NCI-H187 (cell line): ENCODE data around the gene MAN1C1.
A peak's percentile ranks its signal among the peaks of the same experiment; 100 is the strongest.
"Not testable (repeated sequence)": the region's sequence is repeated elsewhere in the genome, so short reads cannot be mapped to it uniquely, and the experiment has no call there.

Experiments
- DNase-seq, 2 experiments: peaks; one replicate each; lab custom pipeline; 2025; lab: John Stamatoyannopoulos, UW

Gene MAN1C1

DNA sequence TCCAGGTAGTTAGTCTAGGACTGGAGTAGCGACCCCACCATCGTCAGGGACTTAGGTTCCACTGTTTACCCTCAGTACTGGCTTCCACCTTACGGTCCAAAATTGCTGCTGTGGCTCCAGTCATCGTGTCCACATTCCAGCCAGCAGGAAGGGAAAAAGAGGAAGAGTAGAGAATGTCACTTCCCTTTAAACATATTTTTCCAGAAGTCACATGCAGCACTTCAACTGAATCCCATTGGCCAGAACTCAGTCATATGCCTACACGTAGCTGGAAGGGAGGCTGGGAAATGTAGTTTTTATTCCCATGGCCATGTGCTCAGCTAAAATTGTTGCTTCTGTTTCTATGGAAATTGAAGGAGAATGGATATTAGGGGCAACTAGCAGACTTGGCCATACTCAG is 99.3 kb downstream of the MAN1C1 start:
- no peak for DNase-seq

DNA sequence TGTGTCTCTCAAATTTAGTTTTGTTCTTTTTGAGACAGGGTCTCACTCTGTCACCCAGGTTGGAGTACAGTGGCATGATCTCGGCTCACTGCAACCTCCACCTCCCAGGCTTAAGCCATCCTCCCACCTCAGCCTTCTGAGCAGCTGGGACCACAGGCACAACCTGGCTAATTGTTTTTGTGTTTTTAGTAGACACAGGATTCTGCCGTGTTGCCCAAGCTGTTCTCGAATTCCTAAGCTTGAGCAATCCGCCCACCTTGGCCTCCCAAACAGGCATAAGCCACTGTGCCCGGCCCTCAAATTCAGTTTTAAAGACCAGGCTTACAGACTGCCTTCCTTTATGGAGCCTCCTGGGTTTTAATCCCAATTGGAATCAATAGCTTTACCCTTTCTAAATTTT is 99.7 kb downstream of the MAN1C1 start:
- DNase-seq: no peak

DNA sequence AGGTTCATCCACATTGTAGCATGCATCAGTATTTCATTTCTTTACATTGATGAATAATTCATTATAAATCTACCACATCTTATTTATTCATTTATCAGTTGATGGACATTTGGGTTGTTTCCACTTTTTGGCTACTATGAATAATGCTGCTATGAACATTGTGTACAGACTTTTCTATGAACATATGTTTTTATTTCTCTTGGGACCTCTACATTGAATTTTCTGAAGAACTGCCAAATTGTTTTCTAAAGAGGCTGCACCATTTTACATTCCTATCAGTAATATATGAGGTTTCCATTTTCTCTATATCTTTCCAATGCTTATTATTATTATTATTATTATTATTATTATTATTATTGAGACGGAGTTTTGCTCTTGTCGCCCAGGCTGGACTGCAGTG is 102.1 kb downstream of the MAN1C1 start:
- DNase-seq: no peak

DNA sequence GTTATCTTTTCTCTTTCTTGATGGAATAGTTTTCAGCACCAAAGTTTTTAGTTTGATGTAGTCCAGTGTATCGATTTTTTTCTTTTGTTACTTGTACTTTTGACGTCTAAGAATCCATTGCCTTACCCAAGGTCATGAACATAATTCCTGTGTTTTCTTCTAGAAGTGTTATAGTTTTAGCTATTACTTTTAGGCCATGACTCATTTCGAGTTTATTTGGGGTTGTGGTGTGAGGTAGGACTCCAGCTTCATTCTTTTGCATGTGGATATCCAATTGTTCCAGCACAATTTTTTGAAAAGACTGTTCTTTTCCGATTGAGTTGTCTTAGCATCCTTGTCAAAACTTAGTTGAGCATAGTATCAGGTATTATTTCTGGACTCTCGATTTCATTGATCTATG is 104.0 kb downstream of the MAN1C1 start:
- no peak for DNase-seq

DNA sequence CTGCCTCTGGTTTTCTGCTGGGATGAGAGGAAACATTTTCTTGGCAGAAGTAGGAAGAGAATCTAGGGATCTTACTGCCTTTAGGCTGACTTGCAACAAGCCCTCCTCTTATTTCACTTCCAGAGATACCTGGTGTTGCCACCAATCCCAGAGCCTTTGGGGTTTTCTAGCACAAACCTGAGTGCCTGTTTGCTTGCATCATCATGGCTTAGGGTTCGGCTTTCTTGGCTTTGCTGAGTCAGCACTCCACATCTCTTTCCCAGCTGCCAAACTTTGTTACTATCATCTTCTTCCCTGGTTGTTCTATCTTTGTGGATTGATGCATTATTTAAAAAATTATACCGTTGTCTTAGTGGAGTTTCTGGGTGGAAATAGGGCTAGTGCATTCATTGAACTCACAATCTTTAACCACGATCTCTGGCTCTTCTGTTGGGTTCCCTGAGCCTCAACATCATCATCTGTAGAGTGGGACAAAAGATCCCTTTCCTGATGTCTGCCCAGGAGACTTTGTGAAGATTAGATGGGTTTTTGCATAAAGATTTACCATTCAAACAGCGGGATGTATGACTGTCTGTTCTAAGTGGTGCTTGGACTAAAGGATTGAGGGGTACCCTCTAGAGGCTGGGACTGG is 106.8 kb downstream of the MAN1C1 start:
- DNase-seq: no peak

DNA sequence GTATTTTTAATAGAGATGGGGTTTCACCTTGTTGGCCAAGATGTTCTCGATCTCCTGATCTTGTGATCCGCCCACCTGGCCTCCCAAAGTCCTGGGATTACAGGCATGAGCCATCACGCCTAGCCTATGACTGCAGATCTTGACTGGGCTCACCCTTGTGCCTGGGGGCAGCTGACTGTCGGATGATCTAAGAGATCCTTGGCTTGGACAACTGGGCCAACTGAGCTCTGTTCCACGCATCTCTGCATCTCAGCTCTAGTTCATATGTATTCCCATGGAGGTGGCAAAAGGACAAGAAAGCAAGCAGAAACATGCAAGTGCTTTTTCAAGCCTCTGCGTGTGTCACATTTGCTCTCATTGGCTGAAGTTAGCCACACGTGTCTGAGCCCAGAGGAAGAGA is 107.6 kb downstream of the MAN1C1 start:
- no peak for DNase-seq

DNA sequence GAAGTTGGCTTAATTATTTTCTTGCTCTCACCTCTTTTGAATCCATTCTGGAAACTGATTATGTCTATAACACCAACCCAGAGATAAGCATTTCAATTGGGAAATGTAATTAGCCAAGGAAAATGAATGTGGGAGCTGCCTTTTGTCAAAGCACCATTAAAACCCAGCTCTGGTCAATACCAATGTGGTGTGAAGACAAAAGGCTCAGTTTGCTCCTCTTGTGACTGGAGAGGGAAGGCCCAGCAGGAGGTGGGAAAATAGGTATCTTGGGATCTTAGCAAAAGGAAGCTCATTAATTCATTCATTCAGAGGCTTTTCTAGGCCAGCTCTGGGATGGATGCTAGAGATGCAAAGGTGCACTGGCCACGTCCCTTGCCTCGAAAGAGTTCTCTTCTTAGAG is 108.4 kb downstream of the MAN1C1 start:
- DNase-seq: peak in 1 of 2 experiments; percentile 13

DNA sequence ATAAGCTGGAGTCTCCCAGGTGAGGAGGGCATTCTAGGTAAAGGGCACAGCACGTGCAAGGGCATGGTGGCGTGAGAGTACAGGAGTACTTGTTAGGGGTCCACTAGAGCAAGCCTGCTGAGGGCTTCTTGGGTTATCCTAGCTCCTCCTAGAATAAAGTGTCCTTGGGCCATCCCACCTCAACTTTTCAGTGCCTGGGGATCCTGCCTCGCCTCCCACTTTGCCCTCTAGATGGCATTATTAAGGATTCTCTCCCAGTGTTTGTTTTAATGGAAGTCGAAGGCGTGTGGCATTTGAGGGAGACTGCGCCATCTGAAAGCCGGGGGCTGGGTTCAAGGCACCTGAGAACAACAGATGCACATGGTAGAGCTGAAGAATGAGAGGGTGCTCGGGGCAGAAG is 108.9 kb downstream of the MAN1C1 start:
- DNase-seq: no peak

DNA sequence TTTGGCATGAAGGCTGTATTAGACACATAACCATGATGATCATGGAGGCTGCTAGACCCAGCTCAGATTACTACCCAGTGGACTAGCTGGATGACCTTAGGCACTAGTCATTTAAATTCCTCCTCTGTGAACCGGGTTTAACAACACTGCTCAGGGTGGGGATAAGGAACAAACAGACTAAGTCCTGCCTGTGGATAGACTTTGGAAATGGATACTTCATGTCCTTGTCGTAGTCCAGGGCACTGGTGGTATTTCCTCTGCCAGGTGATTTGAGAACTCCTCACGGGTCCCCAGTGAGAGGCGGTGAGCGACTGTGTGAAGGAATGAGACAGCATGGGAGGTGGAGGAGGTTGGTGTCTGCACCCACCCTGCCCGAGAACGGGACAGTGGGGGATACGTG is 110.5 kb downstream of the MAN1C1 start:
- DNase-seq: no peak

DNA sequence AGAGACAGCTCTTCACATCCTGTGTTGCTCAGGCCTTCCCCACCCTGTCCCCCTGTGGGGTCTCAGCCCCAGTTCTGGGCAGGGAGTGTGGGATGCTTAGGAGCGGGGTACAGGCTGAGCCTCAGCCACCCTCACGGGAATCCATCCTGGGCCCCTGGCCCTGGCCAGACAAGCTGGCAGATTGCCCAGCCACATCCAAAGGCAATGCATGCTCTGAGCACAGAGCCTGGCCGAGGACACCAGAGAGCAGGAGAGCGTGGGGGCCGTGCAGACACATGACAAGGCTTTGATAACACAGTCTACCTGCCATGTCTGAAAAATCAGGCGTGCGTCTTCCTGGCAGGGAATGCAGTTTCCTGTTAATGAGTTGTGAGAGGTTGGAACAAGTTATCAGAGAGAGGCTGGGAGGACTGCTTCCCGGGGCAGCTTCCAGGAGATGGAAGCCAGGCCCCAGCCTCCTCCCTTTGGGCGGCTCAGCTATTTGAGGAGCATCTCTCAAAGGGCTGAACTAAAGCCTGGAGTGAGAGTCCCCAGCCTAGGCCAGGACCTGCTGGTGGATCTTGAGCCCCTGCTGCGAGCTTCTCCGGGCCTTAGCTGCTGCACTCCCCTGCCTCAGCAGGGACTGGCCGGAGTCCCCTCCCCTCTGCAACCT is 111.2 kb downstream of the MAN1C1 start:
- no peak for DNase-seq

DNA sequence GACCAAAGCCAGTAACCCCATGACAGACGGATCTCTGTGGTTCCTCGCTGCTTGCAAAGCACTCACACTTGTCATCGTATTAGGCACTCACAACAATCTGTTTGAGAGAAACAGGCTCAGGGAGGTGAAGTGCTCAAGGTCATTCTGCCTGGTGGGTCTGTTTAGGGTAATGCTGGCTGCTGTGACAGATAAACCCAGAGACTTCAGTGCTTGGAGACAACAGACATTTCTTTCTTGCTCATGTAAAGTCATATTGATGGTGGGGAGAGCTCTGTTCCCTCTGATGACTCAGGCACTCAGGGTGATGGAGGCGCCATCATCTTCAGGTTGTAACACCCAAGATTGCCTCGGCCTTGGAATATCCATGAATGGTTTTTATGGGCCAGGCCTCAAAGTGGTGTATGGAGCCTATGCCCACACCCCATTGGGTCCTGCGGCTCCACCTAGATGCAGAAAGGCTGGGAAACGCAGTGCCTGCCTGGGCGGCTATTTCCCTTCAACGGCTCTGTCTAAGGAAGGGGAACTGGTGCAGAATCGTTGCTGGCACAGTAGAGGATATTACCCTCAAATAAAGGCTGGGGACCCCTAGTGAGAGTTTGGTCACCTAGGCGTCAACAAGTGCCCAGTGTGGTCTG is 111.8 kb downstream of the MAN1C1 start:
- DNase-seq: no peak

DNA sequence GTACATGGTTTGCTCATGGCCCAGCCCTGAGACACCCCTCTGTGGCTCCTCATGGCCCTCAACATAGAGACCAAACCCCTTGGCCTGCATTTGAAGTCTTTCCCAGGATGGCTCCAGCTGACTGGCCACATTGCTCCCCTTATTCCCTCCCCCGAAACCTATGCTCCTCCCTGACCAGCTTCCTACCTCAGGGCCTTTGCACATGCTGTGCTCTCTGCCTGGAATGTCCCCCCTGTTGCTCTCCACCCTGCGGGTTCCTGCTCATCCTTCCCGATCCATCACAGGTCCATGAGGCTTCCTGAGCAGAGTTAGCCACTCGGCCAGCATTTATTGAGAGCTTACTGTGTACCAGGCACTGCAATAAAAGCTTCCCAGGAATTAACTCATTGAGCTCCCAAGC is 112.5 kb downstream of the MAN1C1 start:
- DNase-seq: no peak

DNA sequence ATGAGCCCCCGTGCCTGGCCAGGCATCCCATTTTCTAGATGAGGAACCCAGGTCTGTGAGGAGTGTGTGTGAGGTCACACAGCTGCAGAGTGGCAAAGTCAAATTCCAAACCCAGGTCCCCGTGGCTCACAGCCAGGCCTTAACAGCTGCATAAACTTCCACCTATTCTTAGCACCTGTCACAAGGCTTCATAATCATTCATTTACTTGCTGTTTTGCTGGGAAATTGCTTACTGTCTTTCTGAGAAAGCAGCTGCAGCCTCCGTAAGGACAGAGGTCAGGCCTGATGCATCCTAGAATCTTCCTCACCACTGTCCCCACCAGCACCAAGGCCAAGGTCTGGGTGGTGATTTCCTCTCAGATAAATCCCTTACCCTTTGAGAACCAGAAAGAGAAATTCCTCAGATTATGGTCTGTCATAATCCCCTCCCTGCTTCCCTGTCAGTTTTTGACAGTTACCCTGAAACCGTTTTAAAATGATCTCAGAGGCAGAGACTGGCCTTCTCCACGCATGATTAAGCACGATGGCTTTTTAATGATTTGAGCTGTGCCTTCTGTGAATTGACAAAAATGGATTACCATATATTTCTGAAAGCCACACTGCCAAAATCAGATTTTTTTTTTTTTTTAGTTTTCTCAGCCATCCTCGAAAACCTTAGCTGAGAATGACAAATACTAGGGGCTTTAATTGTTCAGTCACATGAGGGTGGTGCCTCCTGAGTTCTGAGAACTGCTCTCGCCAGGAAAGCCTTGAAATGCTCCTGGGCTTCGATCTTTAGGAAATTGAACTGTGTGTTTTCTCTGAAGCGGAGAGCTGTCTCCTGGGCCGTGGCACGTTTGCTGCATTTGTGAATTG is 113.4 kb downstream of the MAN1C1 start:
- no peak for DNase-seq

DNA sequence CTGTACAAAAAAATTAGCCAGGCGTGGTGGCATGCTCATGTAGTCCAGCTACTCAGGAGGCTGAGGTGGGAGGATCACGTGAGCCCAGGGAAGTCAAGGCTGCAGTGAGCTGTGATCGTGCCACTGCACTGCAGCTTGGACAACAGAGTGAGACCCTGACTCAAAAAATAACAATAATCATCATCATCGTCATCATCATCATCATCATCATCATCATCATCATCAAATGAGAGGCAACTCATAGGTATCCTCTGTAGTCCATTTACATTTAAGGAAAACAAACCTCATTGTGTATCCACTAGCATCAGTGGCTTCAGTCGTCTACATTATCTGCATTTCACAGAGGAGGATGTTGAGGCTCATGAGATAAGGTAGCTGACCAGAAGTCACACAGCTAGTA is 114.6 kb downstream of the MAN1C1 start:
- no peak for DNase-seq

DNA sequence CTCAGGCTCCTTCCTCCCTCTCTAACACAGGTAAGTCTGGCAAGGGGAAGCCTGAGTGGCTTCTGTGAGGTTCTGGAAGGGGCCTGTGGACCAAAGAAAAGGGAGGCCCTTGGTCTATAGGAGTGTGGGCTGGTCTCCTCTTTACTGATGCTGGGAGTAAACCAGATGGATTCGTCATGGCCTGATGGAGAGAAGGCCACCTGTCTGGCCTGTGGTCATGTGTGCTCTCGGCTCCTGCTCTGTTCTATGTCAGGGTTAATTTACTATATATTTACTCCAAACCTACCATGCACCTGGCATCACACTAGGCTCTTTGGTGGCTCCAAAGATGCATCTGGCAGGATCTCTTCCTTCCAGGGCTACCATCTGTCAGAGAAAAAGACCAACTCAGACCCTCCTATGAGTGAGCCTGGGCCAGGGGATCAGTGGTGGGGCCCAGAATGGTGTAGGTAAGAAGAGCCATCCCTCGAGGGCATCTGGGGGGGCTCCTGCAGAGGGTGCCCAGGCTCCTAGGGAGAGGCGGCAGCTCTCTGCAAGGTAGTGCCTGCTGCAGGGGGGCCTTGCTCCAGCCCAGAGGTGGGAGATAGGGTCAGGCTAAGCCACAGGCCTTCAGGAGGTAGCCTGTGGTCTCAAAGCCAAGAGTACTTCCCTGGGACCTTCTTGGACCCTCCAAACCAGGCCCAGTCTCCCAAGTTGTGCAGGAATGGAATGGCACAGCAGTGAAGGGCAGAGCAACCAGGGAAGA is 115.2 kb downstream of the MAN1C1 start:
- DNase-seq: no peak

DNA sequence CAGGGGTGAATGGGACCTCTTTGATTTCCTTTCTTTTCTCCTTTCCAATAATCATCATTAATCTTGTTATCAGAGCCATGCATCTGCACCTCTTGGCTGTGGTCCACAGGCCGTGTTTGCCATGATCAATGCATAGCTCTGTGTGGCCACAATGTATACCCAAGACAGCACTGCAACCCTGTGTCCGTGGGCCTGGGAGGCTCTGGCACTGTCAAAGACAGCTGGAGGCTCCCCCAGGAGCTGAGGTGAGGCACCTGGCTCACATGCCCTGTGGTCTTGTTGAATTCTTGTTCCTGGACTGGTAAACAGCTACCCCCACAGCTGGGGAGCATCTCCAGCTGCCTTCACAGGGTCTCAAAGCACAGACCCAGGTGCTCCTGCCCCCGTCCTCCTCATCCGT is 116.2 kb downstream of the MAN1C1 start:
- DNase-seq: no peak

DNA sequence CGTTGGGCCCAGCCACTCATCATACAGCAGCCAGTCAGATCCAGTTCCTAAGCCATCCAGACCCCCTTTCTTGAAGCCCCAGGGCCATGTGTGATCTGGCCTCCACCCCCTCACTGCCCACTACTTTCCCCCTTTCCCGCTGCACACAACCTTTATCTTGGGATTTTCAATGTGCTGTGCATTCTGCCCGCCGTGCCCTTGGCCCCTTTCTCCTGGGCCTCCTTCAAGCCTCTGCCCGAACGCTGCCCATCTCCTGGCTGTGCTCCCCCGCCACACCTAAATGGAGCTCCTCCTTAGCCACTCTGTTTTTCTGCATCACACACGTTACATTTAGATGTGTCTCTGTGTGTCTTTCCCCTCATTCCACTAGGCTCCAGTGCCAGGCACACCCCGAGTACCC is 116.7 kb downstream of the MAN1C1 start:
- DNase-seq: no peak

DNA sequence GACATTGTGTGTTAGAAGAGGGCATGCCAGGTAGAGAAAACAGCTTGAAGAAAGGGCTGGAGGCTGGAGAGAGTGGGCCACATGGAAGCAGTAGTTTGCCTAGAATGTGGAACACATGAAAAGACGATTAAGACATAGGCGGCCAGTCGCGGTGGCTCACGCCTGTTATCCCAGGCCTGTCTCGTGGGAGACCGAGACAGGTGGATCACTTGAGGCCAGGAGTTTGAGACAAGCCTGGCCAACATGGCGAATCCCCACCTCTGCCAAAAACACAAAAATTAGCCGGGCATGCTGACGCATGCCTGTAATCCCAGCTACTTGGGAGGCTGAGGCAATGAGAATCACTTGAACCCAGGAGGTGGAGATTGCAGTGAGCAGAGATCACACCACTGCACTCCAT is 118.4 kb downstream of the MAN1C1 start:
- DNase-seq: not testable (repeated sequence)

DNA sequence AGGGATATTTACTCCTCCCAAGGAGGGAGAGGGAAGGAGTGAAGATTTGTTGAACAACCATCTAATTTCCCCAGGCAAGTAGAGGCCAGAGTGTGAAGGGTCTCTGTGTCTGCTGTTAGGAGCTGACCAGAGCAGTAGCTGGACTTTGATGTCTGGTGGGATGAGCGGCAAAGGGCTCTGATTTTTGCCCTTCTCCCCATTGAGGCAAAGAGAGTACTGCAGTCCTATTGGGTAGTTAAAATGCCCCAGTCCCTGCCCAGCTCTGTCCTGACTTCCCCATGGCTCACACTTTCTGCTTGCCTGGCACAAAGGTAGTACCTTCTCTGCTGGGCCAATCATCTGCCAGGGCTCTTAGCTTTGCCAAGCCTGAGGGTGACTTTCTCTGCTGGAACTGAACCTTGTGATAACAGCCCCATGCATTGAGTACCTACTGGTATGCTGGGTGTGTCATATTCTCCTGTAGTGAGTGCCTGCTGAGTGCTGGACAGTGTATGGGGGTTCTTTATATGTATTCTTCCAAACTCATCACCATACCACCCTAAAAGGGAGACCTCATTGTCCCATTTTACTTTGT is 119.5 kb downstream of the MAN1C1 start:
- DNase-seq: no peak

DNA sequence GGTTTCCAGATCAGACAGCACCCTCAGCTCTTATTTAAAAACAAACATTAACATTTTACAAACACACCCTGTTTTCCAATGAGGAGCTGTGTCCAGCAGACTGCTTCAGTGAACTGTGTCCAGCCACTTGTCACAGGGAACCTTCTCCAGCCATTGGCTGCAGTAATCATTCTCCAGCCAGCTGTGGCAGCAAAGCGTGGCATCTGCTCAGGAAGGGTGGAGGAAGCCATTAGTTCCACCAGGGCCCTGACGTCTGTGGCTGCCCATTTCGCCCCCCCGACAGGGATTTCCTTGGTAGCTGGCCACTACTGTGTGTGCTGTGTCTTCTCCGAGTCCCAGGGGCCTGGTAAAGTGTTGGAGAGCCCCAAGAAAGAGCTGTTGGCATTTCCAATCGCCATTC is 120.5 kb downstream of the MAN1C1 start:
- no peak for DNase-seq

DNA sequence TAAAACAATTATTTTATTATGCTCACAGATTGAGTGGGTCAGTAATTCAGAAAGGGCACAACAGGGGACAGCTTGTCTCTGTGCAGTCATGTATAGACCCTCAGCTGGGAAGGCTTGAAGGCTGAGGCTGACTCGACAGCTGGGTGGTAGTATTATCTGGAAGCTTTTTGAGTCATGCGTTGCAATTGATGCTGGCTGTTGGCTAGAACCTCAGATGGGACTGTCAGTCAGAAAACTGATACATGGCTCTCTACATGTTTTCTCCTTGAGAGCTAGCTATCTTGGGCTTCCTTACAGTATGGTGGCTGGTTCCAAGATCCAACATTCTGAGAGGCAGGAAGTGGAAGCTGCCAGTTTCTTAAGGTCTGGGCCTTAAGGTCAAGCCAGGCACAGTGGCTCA is 121.9 kb downstream of the MAN1C1 start:
- no peak for DNase-seq

DNA sequence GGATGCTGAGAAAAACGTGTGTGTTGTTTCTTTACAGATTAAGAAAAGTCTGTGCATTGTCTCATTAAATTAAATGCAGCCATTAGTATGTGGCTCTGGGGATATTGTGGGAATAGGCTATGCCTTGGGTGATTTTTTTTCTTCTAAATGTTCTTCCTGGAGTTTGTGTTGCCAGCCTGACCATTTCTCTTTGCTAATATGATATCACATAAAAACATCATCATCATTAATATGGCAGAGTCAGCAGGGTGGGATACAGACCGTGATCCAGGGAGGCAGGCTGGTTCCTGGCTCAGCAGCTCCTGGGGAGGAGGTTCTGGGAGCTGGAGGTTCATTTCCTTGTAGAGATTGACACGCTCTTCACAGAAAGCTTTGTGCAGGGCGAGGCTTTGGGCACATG is 122.8 kb downstream of the MAN1C1 start:
- DNase-seq: no peak
